Erythroblast (primary cell): ENCODE data around the gene TRIM29.

Experiments
- GATA1 ChIP-seq: IDR thresholded peaks from 2 replicates; pipeline ENCODE4 v1.6.1; 2011; ENCODE audit warnings: low read depth, mild to moderate bottlenecking, control low read depth, low read length, moderate library complexity
- POLR2A ChIP-seq: IDR thresholded peaks from 2 replicates; pipeline ENCODE4 v1.6.1; 2011; ENCODE audit warnings: mild to moderate bottlenecking, low read length

GRCh38 chr11:120078397-120078796 lies 59.5 kb downstream of the TRIM29 start:
- TF ChIP-seq POLR2A = no peak
- TF ChIP-seq GATA1 = no peak
